HG03432 (cell line): Measurements from ENCODE around the gene DAP3.
A peak's percentile ranks its signal among the peaks of the same experiment; 100 is the strongest.
"Not testable (repeated sequence)": the region's sequence is repeated elsewhere in the genome, so short reads cannot be mapped to it uniquely, and the experiment has no call there.

ENCODE experiments used
- ATAC-seq: cut with Tn5 transposase; IDR thresholded peaks from one replicate; pipeline ENCODE4 v1.9.1; 2021; ENCODE audit warnings: mild to moderate bottlenecking, moderate library complexity; ENCODE audit not compliant: unreplicated experiment

The DAP3 gene

GRCh38 chr1:155715056-155715455, 26.2 kb downstream of the DAP3 start:
- ATAC-seq = not testable (repeated sequence)

- no peak for ATAC-seq
Measured at GRCh38 chr1:155715777-155716176, 26.9 kb downstream of the DAP3 start.

- ATAC-seq = peak; percentile 45
Measured at GRCh38 chr1:155717041-155717440, 28.1 kb downstream of the DAP3 start.

- ATAC-seq = not testable (repeated sequence)
Measured at GRCh38 chr1:155718524-155719115, 29.7 kb downstream of the DAP3 start.

- no peak for ATAC-seq
Measured at GRCh38 chr1:155719703-155720102, 30.8 kb downstream of the DAP3 start.

GRCh38 chr1:155725142-155725541, 36.3 kb downstream of the DAP3 start:
- no peak for ATAC-seq

- ATAC-seq = no peak
Measured at GRCh38 chr1:155729031-155729898, 40.4 kb downstream of the DAP3 start.

- ATAC-seq = no peak
Measured at GRCh38 chr1:155740995-155741394, 52.1 kb downstream of the DAP3 start.

- no peak for ATAC-seq
Measured at GRCh38 chr1:155741908-155742307, 53.0 kb downstream of the DAP3 start.

GRCh38 chr1:155744711-155745283, 55.9 kb downstream of the DAP3 start:
- no peak for ATAC-seq

GRCh38 chr1:155745284-155746228, 56.7 kb downstream of the DAP3 start:
- peak; percentile 94 for ATAC-seq

GRCh38 chr1:155747586-155747985, 58.7 kb downstream of the DAP3 start:
- ATAC-seq = not testable (repeated sequence)

- ATAC-seq = not testable (repeated sequence)
Measured at GRCh38 chr1:155748141-155748540, 59.2 kb downstream of the DAP3 start.

- ATAC-seq = not testable (repeated sequence)
Measured at GRCh38 chr1:155759017-155759416, 70.1 kb downstream of the DAP3 start.

GRCh38 chr1:155759966-155760630, 71.2 kb downstream of the DAP3 start:
- no peak for ATAC-seq

GRCh38 chr1:155760751-155761475, 72.0 kb downstream of the DAP3 start:
- no peak for ATAC-seq

GRCh38 chr1:155761736-155762405, 73.0 kb downstream of the DAP3 start:
- ATAC-seq = no peak

GRCh38 chr1:155763090-155763815, 74.4 kb downstream of the DAP3 start:
- ATAC-seq = not testable (repeated sequence)
